OCI-M2 (cell line): ENCODE data around the gene ASAP2.
"Not testable (repeated sequence)": the region's sequence is repeated elsewhere in the genome, so short reads cannot be mapped to it uniquely, and the experiment has no call there.

ENCODE experiments used
- DNase-seq: peaks from one replicate; lab custom pipeline; 2025; ENCODE audit not compliant: unreplicated experiment; lab: John Stamatoyannopoulos, UW

The ASAP2 gene

GRCh38 chr2:9250091-9250490 is 43.5 kb downstream of the ASAP2 start:
- DNase-seq: no peak

- DNase-seq: no peak
Observed at GRCh38 chr2:9250498-9251153, 44.0 kb downstream of the ASAP2 start.

GRCh38 chr2:9251154-9252001 is 44.8 kb downstream of the ASAP2 start:
- no peak for DNase-seq

GRCh38 chr2:9252002-9252357 is 45.4 kb downstream of the ASAP2 start:
- DNase-seq: no peak

GRCh38 chr2:9255416-9255815 is 48.8 kb downstream of the ASAP2 start:
- DNase-seq: no peak

- no peak for DNase-seq
Observed at GRCh38 chr2:9256147-9256546, 49.5 kb downstream of the ASAP2 start.

- DNase-seq: no peak
Observed at GRCh38 chr2:9256570-9257043, 50.0 kb downstream of the ASAP2 start.

GRCh38 chr2:9258501-9258900 is 51.9 kb downstream of the ASAP2 start:
- DNase-seq: no peak

GRCh38 chr2:9258953-9259399 is 52.4 kb downstream of the ASAP2 start:
- no peak for DNase-seq

- DNase-seq: no peak
Observed at GRCh38 chr2:9260464-9260918, 53.9 kb downstream of the ASAP2 start.

- DNase-seq: no peak
Observed at GRCh38 chr2:9261231-9261883, 54.7 kb downstream of the ASAP2 start.

- DNase-seq: no peak
Observed at GRCh38 chr2:9262671-9263171, 56.1 kb downstream of the ASAP2 start.

- DNase-seq: no peak
Observed at GRCh38 chr2:9263428-9263827, 56.8 kb downstream of the ASAP2 start.

- DNase-seq: no peak
Observed at GRCh38 chr2:9264301-9264700, 57.7 kb downstream of the ASAP2 start.

- DNase-seq: no peak
Observed at GRCh38 chr2:9266711-9267110, 60.1 kb downstream of the ASAP2 start.

GRCh38 chr2:9267286-9267685 is 60.7 kb downstream of the ASAP2 start:
- not testable (repeated sequence) for DNase-seq

- no peak for DNase-seq
Observed at GRCh38 chr2:9268301-9269080, 61.9 kb downstream of the ASAP2 start.

- DNase-seq: no peak
Observed at GRCh38 chr2:9269295-9269694, 62.7 kb downstream of the ASAP2 start.

- DNase-seq: no peak
Observed at GRCh38 chr2:9269695-9270360, 63.2 kb downstream of the ASAP2 start.

GRCh38 chr2:9271091-9271490 is 64.5 kb downstream of the ASAP2 start:
- DNase-seq: no peak
